HG03097 (cell line): Measurements from ENCODE around the gene MRTFB.

ENCODE experiments used
- ATAC-seq: cut with Tn5 transposase; IDR thresholded peaks from one replicate; pipeline ENCODE4 v1.9.1; 2021; ENCODE audit not compliant: unreplicated experiment, low FRiP score

MRTFB gene

DNA sequence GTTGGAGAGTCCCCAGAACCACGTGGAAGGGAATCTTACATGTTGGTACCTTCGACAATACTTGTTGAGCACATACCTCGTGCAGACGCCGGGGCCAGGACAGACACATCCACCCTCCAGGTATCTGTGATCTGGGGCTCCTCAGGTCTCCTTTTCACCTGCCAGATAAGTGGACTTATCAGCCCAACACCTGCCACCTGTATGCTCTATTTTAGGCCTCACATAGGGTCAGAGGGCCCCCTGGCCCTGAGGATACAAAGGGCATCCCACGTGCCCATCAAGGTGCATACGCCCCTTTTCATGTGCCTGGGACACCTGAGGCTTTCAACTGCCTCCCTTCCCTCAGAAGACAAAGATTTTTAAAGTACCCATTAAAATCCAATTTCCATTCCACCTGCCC, 212.7 kb downstream of the MRTFB start:
- no peak for ATAC-seq

DNA sequence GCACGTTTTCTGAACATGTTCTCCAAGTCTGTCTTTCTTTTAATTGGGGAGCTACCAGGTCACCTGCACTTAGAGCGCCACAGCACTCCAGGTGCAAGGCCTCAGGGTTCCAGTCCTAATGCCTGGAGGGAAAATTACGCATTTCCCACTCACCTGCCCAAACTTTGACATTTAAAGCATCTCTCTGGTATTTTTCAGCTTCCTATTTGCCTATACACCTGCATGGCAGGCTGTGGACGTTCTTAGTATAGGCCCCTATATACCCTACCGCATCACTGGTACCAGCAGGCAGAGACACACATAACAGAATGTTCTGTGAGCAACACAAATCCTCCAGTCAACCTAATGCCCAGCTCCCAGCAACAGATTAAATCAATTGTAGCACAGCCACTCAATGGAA, 213.3 kb downstream of the MRTFB start:
- no peak for ATAC-seq

DNA sequence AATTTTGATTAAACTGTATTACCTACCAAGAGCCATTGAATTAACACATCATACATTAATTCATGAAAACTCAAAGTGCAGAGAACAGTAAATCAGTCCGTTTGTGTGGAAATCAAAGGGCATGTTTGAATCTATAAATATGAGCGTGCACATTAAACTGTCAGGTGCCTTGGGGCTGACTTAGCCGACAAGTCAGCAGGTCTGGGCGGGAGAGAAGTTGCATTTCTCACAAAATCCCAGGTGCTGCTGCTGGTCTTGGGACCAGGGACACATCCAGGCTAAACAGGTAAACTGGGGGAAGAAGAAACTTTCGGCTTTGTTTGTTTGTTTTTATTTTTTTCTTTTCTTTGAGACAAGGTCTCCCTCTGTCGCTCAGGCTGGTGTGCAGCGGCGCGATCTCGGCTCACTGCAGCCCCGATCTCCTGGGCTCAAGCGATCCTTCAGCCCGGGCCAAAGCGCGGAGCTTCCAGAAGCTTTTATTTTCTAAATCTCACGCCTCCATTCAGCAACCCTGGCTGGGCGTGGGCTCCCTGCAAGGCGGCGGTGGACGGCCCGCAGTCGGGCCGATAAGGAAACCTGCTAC, 213.9 kb downstream of the MRTFB start:
- ATAC-seq: peak; percentile 27

DNA sequence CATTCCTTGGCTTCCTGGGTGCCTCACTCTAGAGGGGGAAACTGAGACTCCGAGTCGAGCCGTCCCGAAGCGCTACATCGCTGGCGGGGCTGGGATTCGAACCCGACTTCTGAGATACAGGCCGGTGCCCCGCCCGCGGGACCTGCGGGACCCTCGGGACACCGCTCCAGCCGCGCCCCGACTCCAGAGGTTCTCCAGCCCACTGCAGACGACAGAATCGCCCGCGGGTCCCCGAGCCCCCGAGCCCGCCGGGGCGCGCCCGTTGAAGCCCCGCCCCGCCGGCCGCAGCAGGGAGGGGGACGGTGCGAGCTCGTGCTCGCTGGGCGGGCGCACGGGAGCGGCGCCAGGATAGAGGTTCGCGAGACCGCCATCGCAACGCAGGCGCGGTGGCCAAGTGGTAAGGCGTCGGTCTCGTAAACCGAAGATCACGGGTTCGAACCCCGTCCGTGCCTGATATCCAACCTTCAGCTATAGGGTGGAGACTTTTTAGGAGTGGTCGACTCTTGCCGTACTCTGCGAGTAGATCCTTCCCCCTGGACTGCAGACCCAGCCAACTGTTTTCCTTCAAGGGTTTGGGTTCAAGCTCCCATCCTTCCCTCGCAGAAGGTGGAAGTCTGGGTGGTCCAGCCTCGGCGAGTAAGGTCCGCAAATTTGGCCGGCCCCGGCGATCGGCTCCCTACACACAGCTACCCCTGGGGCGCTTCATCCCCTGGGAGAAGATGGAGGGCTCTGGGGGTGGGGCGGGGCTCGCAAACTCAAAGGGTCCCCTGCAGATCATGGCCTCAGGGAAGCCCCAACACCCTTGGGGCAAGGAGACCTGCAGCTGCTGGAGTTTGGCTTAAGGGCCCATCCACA, 214.6 kb downstream of the MRTFB start:
- peak; percentile 83 for ATAC-seq

DNA sequence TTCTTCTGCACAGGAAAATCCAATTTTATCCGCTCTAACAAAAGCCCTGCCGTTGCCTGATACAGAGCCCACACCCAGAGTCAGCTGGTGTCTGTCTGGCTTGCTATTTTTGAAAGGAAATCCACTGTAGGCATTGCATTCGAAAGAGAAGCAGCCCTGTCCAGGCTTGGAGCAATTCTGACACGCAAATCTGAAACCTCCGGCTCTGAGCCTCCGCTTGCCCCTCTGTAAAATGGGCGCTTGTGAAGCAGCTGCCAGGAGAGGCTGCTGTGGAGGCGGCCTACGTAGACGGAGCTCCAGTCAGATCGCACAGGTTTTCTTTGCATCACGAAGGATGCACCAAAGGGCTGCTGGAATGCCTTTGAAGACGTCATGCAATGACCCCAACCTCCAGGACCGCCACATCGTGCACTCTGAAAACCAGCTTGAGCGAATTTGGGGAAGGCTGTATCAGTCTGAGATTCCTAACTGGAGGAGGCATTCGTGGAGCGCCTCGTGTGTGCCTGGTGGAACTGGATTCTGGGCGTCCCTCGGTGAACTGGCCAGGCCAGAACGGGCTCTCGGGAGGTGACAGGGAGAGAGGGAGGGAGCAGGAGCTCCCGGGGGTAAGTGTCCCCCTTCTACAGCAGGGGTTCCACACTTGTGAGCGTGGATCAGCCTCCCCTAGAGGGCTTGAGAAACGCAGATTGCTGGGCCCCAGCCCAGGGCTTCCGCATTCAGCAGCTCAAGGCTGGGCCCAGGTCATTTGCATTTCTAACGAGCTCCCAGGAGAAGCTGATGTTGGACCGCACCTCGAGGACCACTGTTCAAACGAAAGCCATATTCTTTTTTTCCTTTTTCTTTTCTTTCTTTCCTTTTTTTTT, 215.5 kb downstream of the MRTFB start:
- no peak for ATAC-seq

DNA sequence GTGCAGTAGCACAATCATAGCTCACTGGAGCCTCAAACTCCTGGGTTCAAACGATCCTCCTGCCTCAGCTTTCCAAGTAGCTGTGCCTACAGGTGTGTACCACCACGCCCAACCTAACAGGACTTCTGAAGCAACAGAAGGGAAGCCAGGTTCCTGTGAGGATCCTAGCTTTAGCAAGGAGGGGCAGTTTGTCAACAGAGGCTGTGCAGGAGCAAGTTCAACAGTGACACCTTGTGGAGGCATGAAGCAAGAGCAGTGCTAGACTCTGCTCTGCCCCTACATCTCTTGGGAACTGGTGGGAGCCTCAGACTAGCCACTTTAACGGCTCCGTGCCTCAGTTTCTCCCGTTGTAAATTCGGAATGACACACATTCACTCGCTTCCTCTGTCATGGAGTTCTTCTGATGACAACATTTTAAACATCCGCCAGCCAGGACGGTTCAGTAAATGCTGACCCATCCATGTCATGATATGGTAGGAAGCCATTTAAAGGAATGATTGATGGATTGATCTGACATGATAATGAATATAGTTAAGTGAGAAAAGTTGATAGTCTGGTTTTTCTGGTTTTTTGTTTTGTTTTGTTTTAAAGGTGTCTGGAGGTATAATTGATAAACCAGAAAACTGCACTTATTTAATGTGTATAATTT, 218.7 kb downstream of the MRTFB start:
- no peak for ATAC-seq

DNA sequence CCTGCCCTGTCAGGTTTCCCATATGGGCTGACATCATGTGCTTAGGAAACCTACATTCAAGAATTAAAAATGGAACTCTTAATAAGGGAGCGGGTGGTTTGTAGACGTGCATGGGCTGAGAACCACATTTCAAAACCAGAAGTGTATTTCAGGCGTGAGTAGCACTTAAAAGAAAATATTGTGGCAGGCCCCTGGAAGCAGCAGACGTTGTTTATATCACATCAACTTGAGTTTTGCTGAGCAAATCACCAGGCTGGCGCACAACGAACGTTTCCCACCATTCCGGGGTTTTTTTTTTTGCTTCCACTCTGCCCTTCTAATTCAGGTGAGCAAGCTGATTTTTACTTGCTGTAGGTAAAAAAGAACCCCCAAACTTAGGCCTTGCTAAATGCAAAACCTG, 220.2 kb downstream of the MRTFB start:
- ATAC-seq: no peak

DNA sequence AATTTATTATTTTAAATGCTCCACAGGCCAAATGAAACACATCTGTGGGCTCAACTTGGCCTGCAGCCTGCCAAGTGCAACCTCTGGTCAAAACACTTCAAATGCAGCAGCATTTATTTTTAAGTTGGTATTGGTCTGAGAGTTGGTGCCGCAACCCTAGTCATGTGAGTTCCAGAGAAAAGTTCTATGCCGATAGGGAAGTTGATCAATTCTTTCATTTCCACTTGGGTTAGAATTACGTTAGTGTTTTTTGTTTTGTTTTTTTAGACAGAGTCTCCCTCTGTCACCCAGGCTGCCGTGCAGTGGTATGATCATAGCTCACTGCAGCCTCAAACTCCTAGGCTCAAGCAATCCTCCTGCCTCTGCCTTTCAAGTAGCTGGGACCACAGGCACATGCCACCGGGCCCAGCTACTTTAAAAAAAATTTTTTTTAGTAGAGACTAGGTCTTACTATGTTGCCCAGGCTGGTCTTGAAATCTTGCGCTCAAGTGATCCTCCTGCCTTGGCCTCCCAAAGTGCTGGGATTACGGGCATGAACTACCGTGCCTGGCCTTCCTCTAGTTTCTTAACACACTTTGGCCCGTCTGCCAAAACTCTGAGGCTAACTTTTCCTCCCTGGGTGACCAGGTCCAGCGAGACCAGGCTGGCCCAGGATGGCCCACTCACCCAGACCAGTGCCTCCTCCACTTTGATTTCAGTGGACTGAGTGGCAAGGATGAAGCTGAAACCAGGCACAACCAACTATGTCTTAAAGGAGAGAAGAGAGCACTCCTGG, 221.1 kb downstream of the MRTFB start:
- ATAC-seq: no peak

DNA sequence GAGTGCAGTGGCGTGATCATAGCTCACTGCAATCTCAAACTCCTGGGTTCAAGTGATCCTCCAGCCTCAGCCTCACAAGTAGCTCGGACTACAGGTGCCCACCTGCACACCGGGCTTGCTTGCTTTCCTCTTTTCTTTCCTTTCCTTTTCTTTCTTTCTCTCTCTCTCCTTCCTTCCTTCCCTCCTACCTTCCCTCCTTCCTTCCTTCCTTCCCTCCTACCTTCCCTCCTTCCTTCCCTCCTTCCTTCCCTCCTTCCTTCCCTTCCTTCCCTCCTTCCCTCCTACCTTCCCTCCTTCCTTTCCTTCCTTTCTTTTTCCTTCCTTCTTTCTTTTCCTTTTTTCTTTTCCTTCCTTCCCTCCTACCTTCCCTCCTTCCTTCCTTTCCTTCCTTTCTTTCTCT, 225.5 kb downstream of the MRTFB start:
- ATAC-seq: no peak

DNA sequence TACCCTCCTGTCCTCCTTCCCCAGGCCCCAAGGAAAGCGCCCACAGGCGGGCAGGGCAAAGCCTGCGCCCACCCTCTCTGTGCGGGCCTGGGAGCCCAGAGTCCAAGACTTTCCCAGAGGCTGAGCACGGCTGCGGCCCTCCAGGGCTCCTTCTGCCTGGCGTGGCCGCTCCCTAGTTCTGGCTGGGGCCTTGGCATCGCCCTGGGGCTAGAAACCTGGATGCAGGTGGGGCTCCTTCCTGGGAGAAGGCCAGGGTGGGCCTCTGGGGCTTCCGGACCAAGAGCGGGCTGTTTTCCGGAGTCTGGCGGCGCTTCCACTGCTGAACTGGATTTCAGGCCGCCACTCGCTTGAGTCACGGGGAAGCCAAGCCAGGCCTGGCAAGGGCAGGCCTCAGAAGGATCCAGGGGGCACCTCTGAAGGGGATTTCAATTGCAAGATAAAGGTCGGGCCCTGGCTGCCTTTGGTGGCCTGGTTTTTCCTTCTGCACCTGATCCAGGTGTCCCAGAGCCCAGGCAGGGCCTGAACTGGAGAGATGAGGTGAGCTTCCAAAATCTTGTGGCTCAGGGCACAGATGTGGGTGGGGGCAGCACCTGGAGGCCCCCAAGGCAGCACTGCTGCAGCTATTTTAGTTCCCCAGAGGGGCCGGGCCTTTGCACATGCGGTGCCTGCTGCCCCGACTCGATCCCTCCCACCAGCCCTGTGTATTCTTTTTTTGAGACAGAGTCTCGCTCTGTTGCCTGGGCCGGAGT, 227.4 kb downstream of the MRTFB start:
- ATAC-seq: no peak

DNA sequence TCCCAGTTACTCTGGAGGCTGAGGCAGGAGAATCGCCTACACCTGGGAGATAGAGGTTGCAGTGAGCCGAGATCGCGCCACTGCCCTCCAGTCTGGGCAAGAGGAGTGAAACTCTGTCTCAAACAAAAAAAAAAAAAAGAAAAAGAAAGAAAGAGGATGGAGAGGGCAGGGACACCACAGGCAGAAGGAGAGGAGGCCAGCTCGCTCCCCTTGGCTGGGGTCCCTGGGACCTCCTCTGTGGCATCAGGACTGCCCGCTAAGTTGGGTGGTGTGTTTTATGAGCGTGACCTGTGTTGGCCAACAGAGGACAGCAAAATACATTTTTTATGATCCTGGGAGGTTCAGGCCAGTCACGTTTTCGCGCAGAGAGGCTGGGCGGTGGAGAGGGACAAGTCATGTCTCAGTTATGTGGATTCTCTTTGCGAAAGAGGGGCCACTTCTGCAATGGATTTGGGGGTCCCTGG, 229.6 kb downstream of the MRTFB start:
- peak; percentile 29 for ATAC-seq

DNA sequence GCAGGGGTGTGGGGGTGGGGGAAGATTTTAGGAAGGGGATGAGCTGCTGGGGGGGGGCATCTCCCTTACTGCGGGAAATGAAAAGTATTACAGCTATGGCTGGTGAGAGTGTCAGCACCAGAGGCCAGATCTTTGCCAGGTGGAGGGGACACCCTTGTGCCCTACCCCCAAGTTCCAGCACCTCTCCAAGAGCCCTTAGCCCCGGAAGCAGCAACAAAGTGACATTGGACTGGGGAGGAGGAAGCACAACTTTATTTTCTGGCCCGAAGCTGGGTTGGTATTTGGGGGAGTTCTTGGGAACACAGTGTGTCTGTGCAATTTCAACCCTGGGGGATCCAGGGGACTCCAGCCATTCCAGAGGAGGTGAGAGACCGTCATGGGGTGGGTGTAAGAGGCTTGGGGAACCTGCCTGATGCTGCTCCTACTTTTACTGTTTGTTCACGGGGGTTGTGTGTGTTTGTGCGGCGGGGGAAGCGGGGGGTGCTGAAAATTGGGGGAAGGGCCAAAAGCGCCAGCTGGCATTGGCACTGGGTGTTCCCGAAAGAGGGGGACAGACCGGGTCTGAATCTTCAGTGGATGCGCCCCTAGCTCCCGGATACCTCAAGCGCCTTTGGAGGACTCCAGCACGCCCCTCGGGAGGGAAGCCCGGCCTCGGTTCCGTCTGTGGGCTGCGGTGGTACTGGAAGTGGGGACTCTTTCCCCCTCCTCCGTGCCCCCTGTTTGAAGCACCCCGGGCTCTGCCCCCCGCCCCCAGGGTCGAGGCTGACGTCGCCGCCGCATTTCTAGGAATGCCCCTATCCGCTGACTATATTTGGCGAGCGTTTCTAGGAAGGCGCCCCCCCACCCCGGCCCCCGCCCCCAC, 230.3 kb downstream of the MRTFB start:
- ATAC-seq: no peak

DNA sequence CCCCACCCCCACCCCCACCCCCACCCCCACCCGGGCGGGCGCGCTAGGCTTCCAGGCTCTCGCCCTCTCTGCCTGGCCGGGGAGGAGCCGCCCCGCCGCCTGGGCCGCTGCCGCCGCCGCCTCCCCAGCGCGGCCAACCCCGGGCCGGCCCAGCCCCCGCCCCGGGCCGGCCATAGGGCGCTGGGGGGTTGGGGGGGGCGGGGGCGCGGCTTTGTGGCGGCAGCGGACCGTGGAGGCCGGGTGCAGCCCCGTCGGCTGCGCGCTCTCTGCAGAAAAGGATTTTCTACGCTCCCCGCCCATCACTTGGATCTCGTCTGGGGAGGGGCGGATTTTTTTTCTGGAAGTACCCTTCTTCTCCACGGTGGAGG, 230.9 kb downstream of the MRTFB start:
- no peak for ATAC-seq

DNA sequence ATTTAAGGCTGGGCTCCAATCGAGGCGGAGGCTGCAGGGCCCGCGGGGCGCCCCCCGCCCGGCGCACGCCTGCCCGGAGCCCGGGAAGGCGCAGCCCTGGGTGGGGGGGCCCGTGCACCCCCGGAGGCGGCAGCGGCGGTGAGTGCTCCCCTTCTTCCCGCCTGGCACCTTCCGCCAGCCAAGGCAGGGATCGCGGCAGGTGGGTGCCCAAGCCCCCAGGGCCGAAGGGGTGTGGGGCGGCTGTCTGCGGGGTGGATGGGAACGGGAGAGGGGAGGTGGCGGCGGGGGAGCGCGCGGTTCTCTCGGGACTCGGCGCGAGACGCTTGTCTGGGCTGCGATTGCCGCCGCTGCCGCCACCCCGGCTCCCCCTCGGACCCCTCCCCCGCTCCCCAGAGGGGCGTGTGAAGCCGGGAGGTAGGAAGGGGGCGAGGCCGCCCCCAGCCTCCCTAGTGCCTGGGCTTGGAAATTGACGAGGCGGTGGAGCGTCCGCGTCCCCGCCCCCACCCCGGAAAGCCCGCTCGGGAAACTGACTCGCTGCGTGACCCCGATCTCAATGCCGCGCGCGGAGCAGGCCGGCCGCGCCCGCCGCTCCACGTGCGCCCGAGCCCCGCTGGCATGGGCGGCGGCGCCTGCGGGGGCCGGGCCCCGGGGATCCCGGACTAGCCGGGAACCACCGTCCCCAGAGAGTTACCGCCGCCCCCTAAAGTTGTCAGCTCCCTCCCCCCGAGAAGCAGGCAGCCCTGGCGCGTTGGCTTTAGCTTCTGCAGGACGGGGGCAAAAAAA, 231.5 kb downstream of the MRTFB start:
- ATAC-seq: no peak

DNA sequence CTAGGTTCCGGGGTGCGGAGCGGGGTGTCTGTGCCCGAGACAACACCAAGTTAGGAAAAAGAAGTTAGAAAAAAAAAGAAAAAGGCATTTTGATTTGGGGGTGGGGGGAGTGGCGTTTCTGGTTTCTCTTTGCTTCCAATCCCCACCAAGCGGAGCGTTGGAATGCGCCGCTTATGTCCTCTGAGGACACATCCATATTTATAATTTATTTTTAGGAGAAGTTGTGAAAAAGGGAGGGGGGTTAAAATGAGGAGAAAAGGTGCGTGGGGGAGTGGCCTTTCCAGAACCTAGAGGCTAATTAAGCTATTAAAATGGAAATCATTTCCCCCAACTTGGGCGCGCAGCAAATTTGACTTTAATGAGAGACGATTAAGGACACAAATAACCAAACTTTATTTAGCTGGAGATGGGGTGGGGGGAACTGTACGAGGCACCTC, 232.1 kb downstream of the MRTFB start:
- ATAC-seq: no peak

DNA sequence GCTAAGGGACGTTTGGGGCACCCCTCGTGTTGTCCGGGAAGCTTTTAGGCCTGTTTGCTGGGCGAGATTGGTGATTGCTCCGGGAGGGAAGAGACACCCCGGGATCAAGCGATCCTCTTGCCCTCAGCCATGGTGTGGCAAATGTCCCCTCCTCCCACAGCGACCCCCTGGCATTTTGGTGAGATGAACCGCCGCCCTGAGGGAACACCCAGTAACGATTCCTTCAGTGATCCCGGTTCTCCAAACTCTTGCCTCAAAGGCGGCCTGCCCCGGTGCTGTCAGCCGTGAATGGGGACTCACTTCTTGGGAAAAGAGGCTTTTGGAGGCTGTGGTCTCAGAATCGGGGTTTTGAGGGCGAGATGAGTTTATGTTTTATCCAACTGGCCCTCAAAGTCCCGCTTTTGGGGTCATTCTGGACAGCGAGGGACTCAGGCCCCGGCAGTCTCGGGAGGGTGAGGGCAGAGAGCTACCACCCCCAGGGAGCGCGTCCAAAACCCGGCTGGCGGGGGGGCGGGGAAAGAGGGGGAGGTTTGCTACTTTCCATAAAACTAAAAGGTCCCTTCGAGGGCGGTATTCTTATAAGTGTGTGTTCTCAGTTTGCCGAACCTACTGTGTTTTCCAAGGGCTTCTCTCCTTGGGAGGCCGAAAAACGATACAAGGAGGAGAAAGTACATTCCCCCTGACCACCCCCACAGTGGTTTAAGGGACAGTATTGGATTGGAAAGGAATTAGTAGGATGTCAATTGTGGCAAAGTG, 232.7 kb downstream of the MRTFB start:
- ATAC-seq: no peak

DNA sequence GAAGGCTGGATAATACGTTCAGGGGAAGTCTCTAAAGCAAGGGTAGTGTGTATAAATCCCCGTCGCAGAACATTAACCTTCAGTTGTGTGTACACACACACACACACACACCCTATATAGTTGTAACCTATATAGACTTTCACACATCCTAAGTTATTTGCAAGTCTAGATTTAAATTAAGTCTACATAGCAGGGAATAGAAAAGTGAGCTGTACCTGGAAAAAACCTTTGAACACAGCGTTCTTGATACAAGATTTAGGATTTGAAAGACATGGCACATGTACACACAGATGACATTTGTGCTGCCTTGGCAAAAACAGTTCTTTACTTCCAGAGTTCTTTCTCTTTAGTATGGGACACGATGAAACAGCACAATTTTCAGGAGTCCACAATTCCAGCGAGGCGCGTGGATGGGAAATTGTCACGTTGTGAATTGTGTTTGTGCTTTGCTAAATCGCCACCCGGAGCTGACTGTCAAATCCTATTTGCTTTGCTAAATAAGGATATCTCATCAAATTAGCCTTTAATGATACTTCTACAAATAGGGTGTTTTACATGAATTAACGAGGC, 233.9 kb downstream of the MRTFB start:
- ATAC-seq: no peak
